ENCODE data around the gene MRPL12. TPM values are rescaled to one million over a fixed set of nuclear protein-coding genes. Genes with fewer than 3 reads are reported as not detected.

MRPL12 gene
- total and polyA plus RNA-seq, 2 of the 8 experiments (the other 6 are each of a cell fraction or from before 2014, with no cell fraction given) = 120 to 141 TPM

DNA sequence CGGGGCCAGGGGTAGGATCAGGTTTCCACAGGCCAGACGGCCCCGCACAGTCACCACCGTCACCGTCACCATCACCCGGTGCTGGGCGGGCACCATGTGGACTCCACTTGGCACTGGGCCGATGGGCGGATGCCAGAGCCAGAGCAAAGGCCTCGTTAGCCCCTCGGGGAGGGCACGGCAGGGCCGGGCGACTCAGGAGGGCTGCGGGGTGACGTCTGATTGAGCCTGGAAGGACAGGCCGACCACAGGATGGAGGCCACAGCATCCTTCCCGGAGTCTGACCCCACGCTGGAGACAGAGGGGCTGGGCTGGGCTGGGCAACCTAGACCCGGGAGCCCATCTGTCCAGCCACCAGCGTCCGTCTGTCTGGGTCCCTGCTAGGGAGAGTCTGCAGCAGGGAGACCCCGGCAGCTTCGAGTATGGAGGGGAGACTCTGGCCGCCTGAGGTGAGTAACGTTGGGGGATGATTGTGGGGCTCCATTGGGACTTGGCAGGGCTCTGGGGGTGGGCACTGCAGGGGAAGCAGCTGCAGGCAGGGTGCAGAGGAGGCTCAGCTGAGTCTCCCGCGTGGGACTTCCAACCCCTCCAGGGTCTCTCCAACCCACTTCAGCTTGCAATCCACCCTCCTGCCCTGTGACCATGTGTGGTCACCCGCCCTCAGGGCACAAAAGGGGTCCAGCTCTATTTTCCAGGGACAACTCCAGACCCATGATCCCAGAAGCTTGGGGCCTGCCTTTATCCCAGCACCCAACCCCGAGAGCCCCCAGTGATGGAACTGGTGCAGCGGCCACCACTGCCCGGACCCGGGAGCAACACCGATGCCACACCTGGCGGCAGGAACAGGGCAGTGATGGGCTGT, 31.5 kb downstream of the MRPL12 start:
- Histone ChIP-seq H3K4me2 (ENCODE audit: insufficient read depth in 1 of 2, low read depth in 2 of 2, low read length in 2 of 2) (no peak overlapping the region), H3K79me1 (ENCODE audit: low read depth, low read length) (no peaks in the 10 kb centered on the region), H3K36me3 (ENCODE audit: control insufficient read depth in 2 of 4, insufficient read depth in 4 of 4, low read length in 3 of 4) (no peaks in the 10 kb centered on the region), H2BK120ac (replicated peaks; ENCODE audit: low read depth, low read length) (no peak overlapping the region), H3K56ac (replicated peaks; ENCODE audit: insufficient read length, low read depth, low read length) (no peak overlapping the region), H4K8ac (ENCODE audit: extremely low read depth, insufficient read depth, low read length) (no peak overlapping the region), H3K23me2 (ENCODE audit: low read depth, low read length) (no peaks in the 10 kb centered on the region; the same call in 1 of the 2 replicates), H3K4me1 (replicated peaks in 1 of 4; ENCODE audit: control insufficient read depth in 3 of 4, insufficient read depth in 4 of 4, low read length in 3 of 4) (peaks cover 0 to 17% (median 5%) of the 10 kb centered on the region in 4 experiments; a peak in 5 of 7 replicates), H2BK15ac (ENCODE audit: low read length) (no peak overlapping the region), H4K91ac (replicated peaks; ENCODE audit: insufficient read length, low read length) (no peak overlapping the region), H4K5ac (ENCODE audit: insufficient read length, low read depth, low read length) (no peak overlapping the region), H3K9me3 (ENCODE audit: insufficient read depth in 2 of 2, low read depth in 1 of 2, low read length in 1 of 2) (no peaks in the 10 kb centered on the region), H3K4me3 (ENCODE audit: extremely low read depth in 1 of 4, insufficient read depth in 2 of 4, low read depth in 3 of 4, low read length in 4 of 4) (no peak overlapping the region), H2AK5ac (ENCODE audit: low read depth, low read length) (0 out of 2 replicates have a peak overlapping the region, but pooled peaks have one; percentile 53), H2BK5ac (ENCODE audit: low read depth, low read length) (no peak overlapping the region), H3K14ac (ENCODE audit: insufficient read length) (no peak overlapping the region), H3K79me2 (ENCODE audit: control insufficient read depth in 1 of 2, insufficient read depth in 2 of 2, low read length in 2 of 2) (no peaks in the 10 kb centered on the region), H2BK20ac (ENCODE audit: low read length) (no peak overlapping the region), H3K9ac (replicated peaks in 1 of 4; ENCODE audit: extremely low read depth in 1 of 4, low read depth in 3 of 4, low read length in 3 of 4) (no peak overlapping the region), H3K18ac (ENCODE audit: extremely low read depth, low read length) (no peak overlapping the region), H2AFZ (ENCODE audit: low read length) (no peak overlapping the region), H3K23ac (ENCODE audit: insufficient read length) (no peak overlapping the region), H2BK12ac (ENCODE audit: low read depth, low read length) (no peak overlapping the region), H3K4ac (replicated peaks; ENCODE audit: insufficient read length, low read depth, low read length) (peak overlapping the region; percentile 21), H3K27me3 (replicated peaks in 1 of 4; ENCODE audit: control insufficient read depth in 3 of 4, extremely low read depth in 1 of 4, insufficient read depth in 3 of 4, low read length in 3 of 4) (no peaks in the 10 kb centered on the region; a peak in 1 of 7 replicates), H3K27ac (ENCODE audit: low read depth, low read length) (no peak overlapping the region), H4K20me1 (replicated peaks in 1 of 2; ENCODE audit: control insufficient read depth in 1 of 2, insufficient read depth in 2 of 2, low read length in 2 of 2) (no peaks in the 10 kb centered on the region)
- TF ChIP-seq EZH2 (IDR thresholded peaks at IDR 0.05; ENCODE audit: low read depth, low read length, severe bottlenecking) = no peak
- no peak for TF ChIP-seq KDM1A (IDR thresholded peaks at IDR 0.05; ENCODE audit: borderline replicate concordance, low read length)
- TF ChIP-seq HDAC2 (IDR thresholded peaks at IDR 0.05; ENCODE audit: borderline replicate concordance in 1 of 2, low read depth in 2 of 2, low read length in 2 of 2) = no peak
- TF ChIP-seq RFX5 (IDR thresholded peaks at IDR 0.05; ENCODE audit: borderline replicate concordance, low read depth, low read length) = no peak
- no peak for TF ChIP-seq SP2 (IDR thresholded peaks at IDR 0.05; ENCODE audit: low read length)
- no peak for TF ChIP-seq KDM5A (IDR thresholded peaks at IDR 0.05; ENCODE audit: low read length)
- TF ChIP-seq SIN3A (conservative IDR thresholded peaks at IDR 0.05 in 1 of 2, IDR thresholded peaks at IDR 0.05 in 1 of 2; ENCODE audit: low read depth in 1 of 2, low read length in 2 of 2) = no peak
- no peak for TF ChIP-seq CREB1 (IDR thresholded peaks at IDR 0.05)
- TF ChIP-seq CHD1 (IDR thresholded peaks at IDR 0.05; ENCODE audit: low read depth, low read length) = no peak
- no peak for TF ChIP-seq POLR2AphosphoS5 (IDR thresholded peaks at IDR 0.05; ENCODE audit: low read depth, low read length)
- POLR2A ChIA-PET (ENCODE audit: partially characterized antibody) = interaction anchor here (0.8 to 25.9 kb wide), 6 partner anchors 26 to 152 kb away, joined by 3 to 348 read pairs (median 4); partner anchors contain the start of genes ARHGDIA, MRPL12 and SLC25A10
- FAIRE-seq (no peak), DNase-seq (ENCODE audit: low read depth in 1 of 2, low spot score in 2 of 2) (no peak)
- 90% methylated on average over 34 of the region's 35 CpGs; no CpG with 5 or more reads in 1 of the 2 experiments for WGBS, 2 experiments (ENCODE audit: extremely low coverage in 1 of 2, insufficient coverage in 1 of 2, insufficient read length in 1 of 2, insufficient replicate concordance in 2 of 2, low coverage in 1 of 2, low lambda C conversion rate in 2 of 2, missing lambda C conversion rate in 1 of 2)
- CTCF ChIA-PET (ENCODE audit: partially characterized antibody) = interaction anchor here (0.6 to 2.9 kb wide), 17 partner anchors 13 to 1200 kb away, joined by 3 to 21 read pairs (median 6); partner anchors contain the start of gene PPP1R27
